ENCODE results near the gene DNAH1. TPM values are rescaled to one million over a fixed set of nuclear protein-coding genes. Genes with fewer than 3 reads are reported as not detected.
A peak's percentile ranks its signal among the peaks of the same experiment; 100 is the strongest.

The DNAH1 gene
- total RNA-seq, 2 experiments from 2014 or later = 5.8 to 14.2 TPM

- Histone ChIP-seq H3K9me2 (ENCODE audit: insufficient read depth, low read length) (no peaks in the 10 kb centered on the region), H3K4me2 (ENCODE audit: low read length) (no peak overlapping the region), H2AFZ (ENCODE audit: low read length) (no peak overlapping the region), H4K20me1 (ENCODE audit: insufficient read depth, low read length) (no peaks in the 10 kb centered on the region), H3K4me1 (ENCODE audit: insufficient read depth, low read length, poor library complexity, severe bottlenecking) (no peaks in the 10 kb centered on the region), H3K79me2 (ENCODE audit: insufficient read depth, low read depth, low read length) (no peaks in the 10 kb centered on the region), H3K36me3 (ENCODE audit: insufficient read depth, low read length) (no peaks in the 10 kb centered on the region), H3K27ac (ENCODE audit: low read depth, low read length, poor library complexity, severe bottlenecking) (no peak overlapping the region), H3K9me3 (ENCODE audit: low read length) (no peaks in the 10 kb centered on the region), H3K4me3 (ENCODE audit: low read depth, low read length, poor library complexity, severe bottlenecking) (no peak overlapping the region)
- BruUV-seq (replicated peaks) = no TSS peak
- CTCF ChIA-PET (ENCODE audit: unreplicated experiment) = no interaction called here
- TF ChIP-seq EZH2phosphoT487 (IDR thresholded peaks at IDR 0.05; ENCODE audit: borderline replicate concordance, low read depth, low read length) (no peak), CTCF (conservative IDR thresholded peaks at IDR 0.05; ENCODE audit: low read length) (peak; percentile 53)
- POLR2A ChIA-PET = no interaction called here
- DNase-seq (ENCODE audit: low spot score) = peak; percentile 41
- intact Hi-C loops (cut with micrococcal nuclease; ENCODE audit: unreplicated experiment) = no loop called here
Measured at GRCh38 chr3:52388933-52389332, 72.8 kb downstream of the DNAH1 start.

GRCh38 chr3:52391096-52391495 lies 75.0 kb downstream of the DNAH1 start:
- no TSS peak for BruUV-seq (replicated peaks)
- no peaks in the 10 kb centered on the region for H4K20me1 ChIP-seq (ENCODE audit: insufficient read depth, low read length)
- no peaks in the 10 kb centered on the region for H3K79me2 ChIP-seq (ENCODE audit: insufficient read depth, low read depth, low read length)
- H3K9me3 ChIP-seq (ENCODE audit: low read length) = no peaks in the 10 kb centered on the region
- H3K4me3 ChIP-seq (ENCODE audit: low read depth, low read length, poor library complexity, severe bottlenecking) = no peak overlapping the region
- intact Hi-C loops (cut with micrococcal nuclease; ENCODE audit: unreplicated experiment) = no loop called here
- TF ChIP-seq EZH2phosphoT487 (IDR thresholded peaks at IDR 0.05; ENCODE audit: borderline replicate concordance, low read depth, low read length) = no peak
- no peak for TF ChIP-seq CTCF (conservative IDR thresholded peaks at IDR 0.05; ENCODE audit: low read length)
- no peaks in the 10 kb centered on the region for H3K36me3 ChIP-seq (ENCODE audit: insufficient read depth, low read length)
- H3K4me2 ChIP-seq (ENCODE audit: low read length) = no peak overlapping the region
- no peak overlapping the region for H3K27ac ChIP-seq (ENCODE audit: low read depth, low read length, poor library complexity, severe bottlenecking)
- H3K9me2 ChIP-seq (ENCODE audit: insufficient read depth, low read length) = no peaks in the 10 kb centered on the region
- H2AFZ ChIP-seq (ENCODE audit: low read length) = no peak overlapping the region
- no peak for DNase-seq (ENCODE audit: low spot score)
- ChIA-PET POLR2A (no interaction called here), CTCF (ENCODE audit: unreplicated experiment) (no interaction called here)
- H3K4me1 ChIP-seq (ENCODE audit: insufficient read depth, low read length, poor library complexity, severe bottlenecking) = no peaks in the 10 kb centered on the region

GRCh38 chr3:52392216-52392930 lies 76.3 kb downstream of the DNAH1 start:
- Histone ChIP-seq H3K79me2 (ENCODE audit: insufficient read depth, low read depth, low read length) (no peaks in the 10 kb centered on the region), H3K4me2 (ENCODE audit: low read length) (no peak overlapping the region), H3K4me3 (ENCODE audit: low read depth, low read length, poor library complexity, severe bottlenecking) (no peak overlapping the region), H3K9me3 (ENCODE audit: low read length) (no peaks in the 10 kb centered on the region), H3K9me2 (ENCODE audit: insufficient read depth, low read length) (no peaks in the 10 kb centered on the region), H3K36me3 (ENCODE audit: insufficient read depth, low read length) (no peaks in the 10 kb centered on the region), H3K27ac (ENCODE audit: low read depth, low read length, poor library complexity, severe bottlenecking) (no peak overlapping the region), H3K4me1 (ENCODE audit: insufficient read depth, low read length, poor library complexity, severe bottlenecking) (no peaks in the 10 kb centered on the region), H4K20me1 (ENCODE audit: insufficient read depth, low read length) (no peaks in the 10 kb centered on the region), H2AFZ (ENCODE audit: low read length) (no peak overlapping the region)
- BruUV-seq (replicated peaks) = no TSS peak
- ChIA-PET POLR2A (no interaction called here), CTCF (ENCODE audit: unreplicated experiment) (no interaction called here)
- intact Hi-C loops (cut with micrococcal nuclease; ENCODE audit: unreplicated experiment) = no loop called here
- TF ChIP-seq EZH2phosphoT487 (IDR thresholded peaks at IDR 0.05; ENCODE audit: borderline replicate concordance, low read depth, low read length) (no peak), CTCF (conservative IDR thresholded peaks at IDR 0.05; ENCODE audit: low read length) (no peak)
- DNase-seq (ENCODE audit: low spot score) = no peak
